Mesendoderm (in vitro differentiated cells): ENCODE results near the gene TUBAL3.

Experiments
- DNase-seq: peaks from one replicate; pipeline ENCODE4 v3.0.0; 2013
- H2AK5ac ChIP-seq: 2 replicates; pipeline ENCODE4 v1.6.1; 2013; ENCODE audit warnings: low read length, inconsistent platforms
- H2BK120ac ChIP-seq: 2 replicates; pipeline ENCODE4 v1.6.1; 2013; ENCODE audit warnings: low read depth, mild to moderate bottlenecking, low read length, moderate library complexity, mixed read lengths
- H2BK15ac ChIP-seq: replicated peaks from 2 replicates; pipeline ENCODE4 v1.6.1; 2013; ENCODE audit warnings: low read depth, mild to moderate bottlenecking, moderate library complexity
- H2BK5ac ChIP-seq: 2 replicates; pipeline ENCODE4 v1.6.1; 2013; ENCODE audit warnings: low read length, inconsistent platforms
- H3K18ac ChIP-seq: 2 replicates; pipeline ENCODE4 v1.6.1; 2013; ENCODE audit warnings: mild to moderate bottlenecking, low read length, mixed read lengths
- H3K23ac ChIP-seq: one replicate; pipeline ENCODE4 v1.6.1; 2013; ENCODE audit warnings: low read length
- H3K27ac ChIP-seq: 2 replicates; pipeline ENCODE4 v1.5.1; 2013; ENCODE audit warnings: low read depth, mild to moderate bottlenecking, inconsistent platforms, low read length, moderate library complexity
- H3K27me3 ChIP-seq: 2 replicates; pipeline ENCODE4 v1.6.1; 2013; ENCODE audit warnings: low read length, control low read depth, mild to moderate bottlenecking, inconsistent platforms; ENCODE audit not compliant: insufficient read depth, poor library complexity
- H3K36me3 ChIP-seq: 2 replicates; pipeline ENCODE4 v1.6.1; 2013; ENCODE audit warnings: low read length, inconsistent platforms; ENCODE audit not compliant: control insufficient read depth, insufficient read depth
- H3K4ac ChIP-seq: one replicate; pipeline ENCODE4 v1.6.1; 2013; ENCODE audit warnings: low read depth, mild to moderate bottlenecking, low read length, moderate library complexity
- H3K4me1 ChIP-seq: 2 replicates; pipeline ENCODE4 v1.6.1; 2013; ENCODE audit warnings: low read depth, low read length, inconsistent platforms; ENCODE audit not compliant: control insufficient read depth
- H3K4me2 ChIP-seq: 2 replicates; pipeline ENCODE4 v1.6.1; 2013; ENCODE audit warnings: low read length
- H3K4me3 ChIP-seq: 2 replicates; pipeline ENCODE4 v1.5.1; 2013; ENCODE audit warnings: mild to moderate bottlenecking, low read length
- H3K56ac ChIP-seq: one replicate; pipeline ENCODE4 v1.6.1; 2013; ENCODE audit warnings: low read length
- H3K79me1 ChIP-seq: 2 replicates; pipeline ENCODE4 v1.6.1; 2013; ENCODE audit warnings: low read length, inconsistent platforms
- H3K79me2 ChIP-seq: 2 replicates; pipeline ENCODE4 v1.6.1; 2013; ENCODE audit warnings: mild to moderate bottlenecking, low read length; ENCODE audit not compliant: control insufficient read depth, insufficient read depth
- H3K9ac ChIP-seq: 2 replicates; pipeline ENCODE4 v1.6.1; 2013; ENCODE audit warnings: low read length, inconsistent platforms
- H4K5ac ChIP-seq: one replicate; pipeline ENCODE4 v1.6.1; 2013; ENCODE audit warnings: low read length
- H4K8ac ChIP-seq: one replicate; pipeline ENCODE4 v1.6.1; 2013; ENCODE audit warnings: low read depth, mild to moderate bottlenecking, control low read depth, low read length, moderate library complexity
- WGBS: extraction: QIAGEN DNeasy Blood & Tissue Kit; methylation state at CpG from one replicate; pipeline ENCODE4 v1.1.7; 2013; ENCODE audit warnings: low lambda C conversion rate, missing lambda C conversion rate; ENCODE audit not compliant: insufficient coverage; ENCODE audit errors: extremely low coverage; 5-methylcytosine and 5-hydroxymethylcytosine counted together

Gene TUBAL3

DNA sequence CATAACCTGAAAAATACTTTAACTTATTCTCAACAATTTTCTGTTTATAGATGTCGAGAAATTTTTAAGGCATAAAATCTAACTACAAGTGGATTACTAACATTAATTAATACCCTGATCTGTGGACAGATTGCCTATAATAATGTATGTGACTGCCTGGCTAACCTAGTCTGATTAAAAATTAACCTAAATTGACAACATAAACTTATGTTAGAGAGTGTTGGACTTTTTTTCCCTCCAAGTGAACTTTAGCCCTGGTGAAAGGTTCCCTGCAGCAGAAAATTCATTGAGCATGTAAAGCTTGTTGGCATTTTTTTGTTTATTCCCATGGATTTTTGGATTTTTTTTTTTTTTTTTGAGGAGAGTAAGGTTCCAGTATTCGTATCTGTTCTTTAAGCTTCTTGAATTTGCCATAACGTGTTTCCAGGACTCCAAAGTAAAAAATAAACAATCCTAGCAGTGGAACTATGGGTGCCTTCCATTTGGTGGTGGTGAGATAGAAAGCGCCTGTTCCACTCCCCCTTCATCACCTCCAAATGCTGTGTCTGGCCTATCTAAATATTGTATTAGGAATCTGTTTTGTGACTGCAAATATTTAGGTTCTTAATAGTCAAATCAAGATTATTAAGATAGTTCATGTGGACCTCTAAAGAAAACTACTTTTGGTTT lies 43.8 kb upstream of the TUBAL3 start:
- no peak overlapping the region for H3K4ac ChIP-seq
- H2BK120ac ChIP-seq, result no peak overlapping the region
- H3K4me3 ChIP-seq, result no peak overlapping the region

DNA sequence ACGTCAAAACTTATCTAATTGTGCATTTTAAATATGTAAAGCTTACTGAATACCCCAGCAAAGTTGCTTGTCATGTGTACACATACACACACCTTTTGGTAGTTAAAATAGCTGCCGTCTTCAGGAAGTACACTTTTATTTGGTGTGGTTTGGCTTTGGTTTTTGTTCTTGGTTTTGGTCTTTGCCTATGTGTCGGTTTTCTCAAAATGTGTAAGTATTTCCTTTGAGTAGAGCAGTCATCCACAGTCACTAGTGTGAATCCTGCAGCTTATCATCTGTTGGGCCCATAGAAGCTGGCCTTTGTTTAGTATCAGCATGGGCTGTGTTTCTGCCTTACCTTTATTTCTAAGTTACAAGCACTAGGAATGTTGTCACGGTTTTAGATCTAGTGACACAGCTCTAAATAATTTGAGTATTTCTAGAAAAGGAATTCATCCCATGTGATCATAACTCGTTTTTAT lies 43.0 kb upstream of the TUBAL3 start:
- Histone ChIP-seq H3K4ac (no peak overlapping the region), H3K4me3 (no peak overlapping the region), H3K27me3 (no peaks in the 10 kb centered on the region), H4K5ac (no peak overlapping the region), H3K18ac (no peak overlapping the region), H3K4me2 (no peak overlapping the region), H3K79me1 (peaks cover 2% of the 10 kb centered on the region), H3K56ac (no peak overlapping the region), H2AK5ac (no peak overlapping the region), H2BK120ac (no peak overlapping the region), H3K27ac (no peak overlapping the region), H3K36me3 (peaks cover 2% of the 10 kb centered on the region), H3K9ac (peak overlapping the region; percentile 21), H2BK15ac (no peak overlapping the region), H3K4me1 (no peaks in the 10 kb centered on the region), H2BK5ac (no peak overlapping the region), H3K79me2 (peaks cover 15% of the 10 kb centered on the region), H3K23ac (no peak overlapping the region), H4K8ac (no peak overlapping the region)
- no CpG with 5 or more reads among the region's 5 CpGs for WGBS
- peak; percentile 45 for DNase-seq

More for the DNA sequence above, 43.8 kb upstream of the TUBAL3 start:
- H2BK5ac ChIP-seq, result no peak overlapping the region
- no peaks in the 10 kb centered on the region for H3K4me1 ChIP-seq
- H3K79me2 ChIP-seq, result peaks cover 15% of the 10 kb centered on the region
- DNase-seq, result no peak
- no peaks in the 10 kb centered on the region for H3K27me3 ChIP-seq
- H3K79me1 ChIP-seq, result peaks cover 2% of the 10 kb centered on the region
- H2BK15ac ChIP-seq, result no peak overlapping the region
- peaks cover 2% of the 10 kb centered on the region for H3K36me3 ChIP-seq
- no peak overlapping the region for H3K23ac ChIP-seq
- H3K9ac ChIP-seq, result no peak overlapping the region
- WGBS, result no CpG with 5 or more reads among the region's 4 CpGs
- no peak overlapping the region for H4K5ac ChIP-seq
- H3K4me2 ChIP-seq, result no peak overlapping the region
- no peak overlapping the region for H4K8ac ChIP-seq
- no peak overlapping the region for H3K18ac ChIP-seq
- no peak overlapping the region for H3K56ac ChIP-seq
- H3K27ac ChIP-seq, result no peak overlapping the region
- H2AK5ac ChIP-seq, result no peak overlapping the region

DNA sequence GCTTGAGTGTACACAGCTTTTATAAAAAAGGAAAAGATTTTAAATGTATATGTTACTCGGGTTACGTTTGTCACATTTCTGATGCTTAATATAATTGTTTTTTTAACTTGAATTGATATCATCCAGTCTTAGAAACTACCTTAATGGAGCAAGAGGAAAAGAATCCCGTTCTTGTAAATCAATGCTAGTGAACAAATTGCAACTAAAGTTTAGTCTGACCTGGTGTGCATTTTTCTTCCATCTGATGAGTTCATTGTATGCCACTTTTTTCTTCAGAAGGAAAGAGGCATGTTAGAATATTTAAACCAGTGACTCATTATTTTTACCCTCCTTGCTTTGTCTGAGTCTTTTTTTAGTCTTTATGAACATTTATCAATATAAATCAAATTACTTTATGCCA lies 42.4 kb upstream of the TUBAL3 start:
- no peak overlapping the region for H2BK5ac ChIP-seq
- H3K36me3 ChIP-seq, result no peaks in the 10 kb centered on the region
- H3K56ac ChIP-seq, result no peak overlapping the region
- H3K79me1 ChIP-seq, result no peaks in the 10 kb centered on the region
- H4K8ac ChIP-seq, result no peak overlapping the region
- H2AK5ac ChIP-seq, result no peak overlapping the region
- H3K4me3 ChIP-seq, result no peak overlapping the region
- DNase-seq, result no peak
- no peaks in the 10 kb centered on the region for H3K4me1 ChIP-seq
- no peak overlapping the region for H3K4me2 ChIP-seq
- no peak overlapping the region for H3K23ac ChIP-seq
- no peak overlapping the region for H2BK120ac ChIP-seq
- no peak overlapping the region for H3K18ac ChIP-seq
- H2BK15ac ChIP-seq, result no peak overlapping the region
- peaks cover 15% of the 10 kb centered on the region for H3K79me2 ChIP-seq
- no peak overlapping the region for H4K5ac ChIP-seq
- H3K27ac ChIP-seq, result no peak overlapping the region
- WGBS, result no CpG with 5 or more reads among the region's 3 CpGs
- H3K9ac ChIP-seq, result peak overlapping the region; percentile 44
- H3K4ac ChIP-seq, result no peak overlapping the region
- H3K27me3 ChIP-seq, result no peaks in the 10 kb centered on the region

DNA sequence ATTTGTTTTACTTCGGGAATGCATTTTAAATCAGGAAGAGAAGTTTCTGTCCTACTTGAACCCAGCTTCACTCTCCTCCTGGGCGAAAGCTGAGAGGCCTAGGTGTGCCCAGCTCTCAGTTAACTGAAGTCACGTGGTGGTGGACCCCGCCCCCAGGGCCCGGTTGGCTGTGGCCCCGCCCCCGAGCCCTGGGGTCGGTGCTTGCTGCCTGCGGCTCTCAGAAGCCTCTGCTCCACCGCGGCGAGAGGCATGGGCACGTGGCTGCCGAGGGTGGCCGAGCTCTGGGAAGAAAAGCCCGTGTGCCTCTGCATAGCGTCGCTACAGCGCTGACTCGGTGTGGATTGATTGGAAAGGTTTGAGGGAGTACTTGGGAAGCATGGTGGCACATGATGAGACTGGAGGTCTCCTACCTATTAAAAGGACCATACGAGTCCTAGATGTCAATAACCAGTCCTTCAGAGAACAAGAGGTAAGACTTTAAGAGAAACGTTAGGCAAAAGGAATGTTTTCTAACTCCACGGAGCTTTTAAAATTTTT lies 41.8 kb upstream of the TUBAL3 start:
- Histone ChIP-seq H3K27me3 (no peaks in the 10 kb centered on the region), H4K5ac (no peak overlapping the region), H3K18ac (no peak overlapping the region), H2BK5ac (no peak overlapping the region), H2BK120ac (no peak overlapping the region), H3K4ac (no peak overlapping the region), H2AK5ac (no peak overlapping the region), H3K36me3 (no peaks in the 10 kb centered on the region), H4K8ac (no peak overlapping the region), H3K4me2 (peak overlapping the region; percentile 74), H3K27ac (no peak overlapping the region), H3K4me1 (no peaks in the 10 kb centered on the region), H3K23ac (no peak overlapping the region), H3K9ac (peak overlapping the region; percentile 80), H3K79me2 (peaks cover 15% of the 10 kb centered on the region), H3K56ac (peak overlapping the region; percentile 91), H2BK15ac (no peak overlapping the region), H3K79me1 (no peaks in the 10 kb centered on the region), H3K4me3 (peak overlapping the region; percentile 49)
- WGBS, result no CpG with 5 or more reads among the region's 23 CpGs
- peak; percentile 97 for DNase-seq

DNA sequence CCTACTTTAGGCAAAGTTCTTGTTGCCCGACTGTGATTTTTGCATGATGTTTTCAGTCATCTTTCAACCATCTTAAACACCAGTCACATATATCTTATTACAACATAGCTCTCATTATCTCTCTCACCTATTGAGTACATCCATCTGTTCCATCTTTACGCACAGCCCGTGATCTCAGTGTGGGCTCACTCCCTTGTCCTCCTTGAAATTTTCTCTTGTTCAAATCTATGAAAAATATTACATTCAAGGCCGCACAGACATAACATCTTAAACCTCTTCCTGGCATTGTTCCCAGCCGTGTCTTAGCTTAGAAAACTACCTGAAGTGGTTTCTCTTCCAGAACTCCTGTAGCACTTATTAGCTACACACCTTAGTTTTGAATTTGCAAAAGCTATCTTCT lies 40.4 kb upstream of the TUBAL3 start:
- Histone ChIP-seq H3K4ac (no peak overlapping the region), H3K9ac (no peak overlapping the region), H4K5ac (no peak overlapping the region), H3K79me2 (peaks cover 13% of the 10 kb centered on the region), H3K4me2 (no peak overlapping the region), H2BK15ac (no peak overlapping the region), H3K23ac (no peak overlapping the region), H3K4me3 (no peak overlapping the region), H2BK120ac (no peak overlapping the region), H2AK5ac (no peak overlapping the region), H3K36me3 (no peaks in the 10 kb centered on the region), H3K27me3 (no peaks in the 10 kb centered on the region), H3K4me1 (no peaks in the 10 kb centered on the region), H3K56ac (no peak overlapping the region), H3K79me1 (no peaks in the 10 kb centered on the region), H3K27ac (no peak overlapping the region), H4K8ac (no peak overlapping the region), H2BK5ac (no peak overlapping the region), H3K18ac (no peak overlapping the region)
- DNase-seq, result no peak
- WGBS, result no CpG with 5 or more reads among the region's 5 CpGs

DNA sequence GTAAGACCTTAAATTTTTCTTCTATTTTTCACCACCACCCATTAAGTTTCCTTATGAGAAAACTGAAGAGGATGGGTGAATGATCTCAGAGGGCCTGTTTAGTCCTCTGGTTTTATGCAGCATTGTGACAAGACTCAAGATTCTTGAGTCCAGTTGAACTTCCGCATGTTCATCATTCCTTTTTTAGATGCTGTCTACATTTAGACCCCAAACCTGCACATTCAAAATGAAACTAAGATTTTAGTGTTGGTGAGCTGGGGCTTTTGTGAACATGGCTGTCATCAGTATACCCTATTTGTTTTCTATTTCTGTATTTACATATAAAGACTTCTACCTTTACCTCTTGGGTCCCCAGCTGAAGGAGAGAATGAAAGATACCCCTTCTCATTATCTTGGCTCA lies 38.8 kb upstream of the TUBAL3 start:
- Histone ChIP-seq H3K4me3 (no peak overlapping the region), H3K4me1 (no peaks in the 10 kb centered on the region), H3K27me3 (no peaks in the 10 kb centered on the region), H3K36me3 (no peaks in the 10 kb centered on the region), H3K79me1 (peaks cover 4% of the 10 kb centered on the region), H2BK15ac (no peak overlapping the region), H3K56ac (no peak overlapping the region), H2BK120ac (no peak overlapping the region), H4K5ac (no peak overlapping the region), H3K18ac (no peak overlapping the region), H4K8ac (no peak overlapping the region), H3K79me2 (peaks cover 4% of the 10 kb centered on the region), H3K9ac (no peak overlapping the region), H3K4ac (no peak overlapping the region), H3K23ac (no peak overlapping the region), H2AK5ac (no peak overlapping the region), H3K4me2 (no peak overlapping the region), H2BK5ac (no peak overlapping the region), H3K27ac (no peak overlapping the region)
- DNase-seq, result no peak
- no CpG with 5 or more reads among the region's 1 CpG for WGBS
